22Rv1 (cell line): Measurements from ENCODE around the gene STH.

Experiments used
- H3K27ac ChIP-seq: fragments of 450-650 bp; 2 replicates; pipeline ENCODE4 v1.5.1; 2017
- CTCF ChIP-seq: fragments of 450-650 bp; IDR thresholded peaks from 2 replicates; pipeline ENCODE4 v1.5.1; 2017; ENCODE audit warnings: mild to moderate bottlenecking
- ZFX ChIP-seq: fragments of 450-650 bp; IDR thresholded peaks from 2 replicates; pipeline ENCODE4 v1.6.1; 2017; ENCODE audit warnings: antibody characterized with exemption, borderline replicate concordance

The STH gene

GRCh38 chr17:46042925-46043324 lies 43.9 kb downstream of the STH start:
- no peak overlapping the region for H3K27ac ChIP-seq
- TF ChIP-seq ZFX (no peak), CTCF (no peak)

GRCh38 chr17:46043606-46044005 lies 44.6 kb downstream of the STH start:
- no peak for TF ChIP-seq ZFX
- no peak overlapping the region for H3K27ac ChIP-seq

- TF ChIP-seq CTCF (peak; percentile 87), ZFX (no peak)
- H3K27ac ChIP-seq: 0 out of 2 replicates have a peak overlapping the region, but pooled peaks have one; percentile 15
These were observed 45.4 kb downstream of the STH start for GRCh38 chr17:46044286-46044928.

GRCh38 chr17:46044989-46045388 lies 45.9 kb downstream of the STH start:
- TF ChIP-seq ZFX: no peak
- no peak for TF ChIP-seq CTCF
- H3K27ac ChIP-seq: 0 out of 2 replicates have a peak overlapping the region, but pooled peaks have one; percentile 15

GRCh38 chr17:46045639-46046038 lies 46.6 kb downstream of the STH start:
- TF ChIP-seq CTCF: no peak

GRCh38 chr17:46046957-46047356 lies 47.9 kb downstream of the STH start:
- TF ChIP-seq ZFX (no peak), CTCF (no peak)
- no peak overlapping the region for H3K27ac ChIP-seq

More at GRCh38 chr17:46045639-46046038, 46.6 kb downstream of the STH start:
- no peak overlapping the region for H3K27ac ChIP-seq

- TF ChIP-seq CTCF: no peak
- no peak for TF ChIP-seq ZFX
- no peak overlapping the region for H3K27ac ChIP-seq
These were observed 48.3 kb downstream of the STH start for GRCh38 chr17:46047398-46047797.

- H3K27ac ChIP-seq: no peak overlapping the region
- no peak for TF ChIP-seq CTCF
- TF ChIP-seq ZFX: no peak
These were observed 48.8 kb downstream of the STH start for GRCh38 chr17:46047856-46048255.
